ENCODE measurements around the gene FNDC10. TPM values are rescaled to one million over a fixed set of nuclear protein-coding genes. Genes with fewer than 3 reads are reported as not detected.
"Not testable (repeated sequence)": the region's sequence is repeated elsewhere in the genome, so short reads cannot be mapped to it uniquely, and the experiment has no call there.

Gene FNDC10
- total RNA-seq, 1 donor from 2014 or later: 2.9 TPM

DNA sequence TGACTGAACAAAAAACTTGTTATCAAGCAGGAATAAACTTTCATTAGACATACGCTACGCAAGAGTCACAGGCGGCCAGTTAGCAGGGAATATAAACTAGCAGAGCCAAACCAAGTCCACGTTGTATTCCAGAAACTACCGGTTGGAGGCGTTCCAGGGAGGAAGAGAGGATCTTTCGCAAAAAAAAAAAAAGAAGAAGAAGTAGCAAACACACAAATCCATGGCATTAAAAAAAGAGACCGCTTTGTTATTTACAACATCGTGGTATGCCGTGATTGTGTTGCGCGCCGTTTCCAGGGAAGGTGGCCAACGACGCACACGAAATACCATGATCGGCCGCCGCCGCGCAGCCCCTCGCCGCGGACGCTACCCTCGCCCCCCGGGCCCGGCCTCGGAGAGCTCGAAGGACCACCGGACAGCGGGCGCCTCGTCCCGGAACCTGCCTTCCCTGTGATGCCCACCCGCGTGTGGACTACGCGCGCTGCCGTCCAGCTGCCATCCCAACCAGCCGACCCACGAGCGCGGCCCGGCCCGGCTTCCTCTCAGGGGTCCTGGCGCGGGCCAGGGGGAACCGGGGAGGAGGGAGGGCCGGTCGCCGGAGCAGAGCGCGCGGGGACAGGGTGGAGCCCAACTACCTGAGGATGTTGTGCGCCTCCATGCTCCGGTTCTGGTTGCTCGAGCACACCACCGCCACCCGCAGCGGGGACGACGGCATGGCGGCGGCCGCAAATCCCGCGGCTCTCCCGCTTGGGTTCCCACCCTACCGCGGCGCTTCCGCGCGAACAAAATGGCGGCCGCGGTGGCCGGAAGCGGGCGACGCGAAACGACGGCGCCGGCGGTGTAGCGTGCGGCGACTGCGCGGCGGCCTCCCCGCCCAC lies 25.9 kb downstream of the FNDC10 start:
- FAIRE-seq (no peak), DNase-seq (ENCODE audit: low spot score in 2 of 2) (peak; percentile 83 to 94)

DNA sequence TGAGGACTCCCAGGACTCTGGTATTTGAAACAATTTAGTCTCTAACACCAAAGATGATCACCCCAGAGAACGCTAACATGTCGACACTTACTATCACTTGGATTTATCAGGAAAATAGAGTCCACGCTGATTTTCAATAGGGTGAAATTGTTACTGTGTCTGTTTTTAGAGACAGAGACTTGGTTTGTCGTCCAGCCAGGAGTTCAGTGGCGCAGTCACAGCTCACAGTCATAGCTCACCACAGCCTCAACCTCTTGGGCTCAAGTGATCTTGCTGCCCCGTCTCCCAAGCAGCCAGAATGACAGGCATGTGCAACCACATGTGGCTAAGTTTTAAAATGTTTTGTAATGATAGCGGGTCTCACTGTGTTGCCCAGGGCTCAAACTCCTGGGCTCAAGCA lies 30.6 kb downstream of the FNDC10 start:
- DNase-seq (ENCODE audit: low spot score in 2 of 2) (no peak), FAIRE-seq (no peak)

DNA sequence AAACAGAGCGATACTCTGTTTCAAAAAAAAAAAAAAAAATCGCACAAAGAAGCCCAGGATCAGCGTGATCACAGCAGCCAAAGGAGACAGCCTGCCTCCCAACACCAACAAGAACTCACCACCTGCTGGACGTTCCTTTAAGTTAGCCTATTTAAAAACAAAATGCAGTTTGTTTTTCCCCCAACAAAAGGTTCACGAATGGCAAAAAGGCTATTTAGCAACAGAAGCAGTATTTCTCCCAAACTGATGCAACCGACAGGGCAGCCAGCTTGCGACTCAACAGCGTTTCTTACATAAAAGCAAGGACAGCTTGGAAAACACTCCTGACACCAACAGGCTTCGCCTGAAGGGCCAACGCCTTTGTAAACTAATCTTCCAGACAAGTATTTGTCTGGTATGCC lies 32.0 kb downstream of the FNDC10 start:
- DNase-seq (ENCODE audit: low spot score in 2 of 2) (no peak), FAIRE-seq (no peak)

DNA sequence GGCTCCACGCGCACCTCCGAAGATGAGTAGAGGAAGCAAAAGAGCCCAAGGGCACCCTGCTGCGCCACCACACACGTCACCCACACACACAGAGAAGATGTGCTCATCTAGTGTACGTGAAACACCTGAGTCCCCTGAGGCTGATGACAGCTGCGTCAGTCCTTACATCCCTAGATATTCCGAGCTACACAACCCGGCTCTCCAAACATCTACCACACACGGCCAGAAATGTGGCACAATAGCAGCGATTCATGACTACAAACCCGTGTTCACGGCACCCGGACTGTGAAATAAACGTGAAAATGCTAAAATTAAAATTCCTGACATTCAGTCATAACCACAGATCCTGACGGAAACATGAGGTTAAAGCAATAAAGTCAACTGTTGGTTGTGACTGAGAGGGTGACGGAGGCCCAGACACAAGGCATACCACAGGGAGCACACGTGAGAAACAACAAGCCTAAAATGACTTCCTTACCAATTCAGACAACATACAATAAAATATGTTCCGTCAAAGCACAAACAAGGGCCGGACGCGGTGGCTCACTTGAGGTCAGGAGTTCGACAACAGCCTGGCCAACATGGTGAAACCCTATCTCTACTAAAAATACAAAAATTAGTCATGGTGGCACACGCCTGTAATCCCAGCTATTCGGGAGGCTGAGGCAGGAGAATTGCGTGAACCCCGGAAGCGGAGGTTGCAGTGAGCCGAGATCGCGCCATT lies 32.6 kb downstream of the FNDC10 start:
- FAIRE-seq (no peak), DNase-seq (ENCODE audit: low spot score in 2 of 2) (no peak)

DNA sequence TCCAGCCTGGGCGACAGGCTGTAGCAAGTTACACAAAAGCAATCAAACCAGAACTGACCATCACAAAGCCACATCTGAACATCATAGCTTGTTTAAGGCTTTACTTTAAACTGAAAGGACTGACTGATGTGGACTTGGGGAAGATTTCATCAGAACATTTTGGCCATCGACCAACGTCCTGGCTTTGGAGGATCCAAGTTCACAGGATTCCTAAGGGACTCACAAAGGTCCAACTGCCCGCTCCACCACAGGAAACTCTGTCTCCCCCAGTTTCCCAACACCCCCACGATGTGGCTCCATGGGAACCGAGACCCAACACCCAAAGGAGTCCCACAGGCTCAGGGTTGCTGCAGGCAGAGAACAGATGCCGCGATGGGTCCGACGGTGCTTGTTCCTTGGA lies 34.6 kb downstream of the FNDC10 start:
- FAIRE-seq (no peak), DNase-seq (ENCODE audit: low spot score in 2 of 2) (no peak)

DNA sequence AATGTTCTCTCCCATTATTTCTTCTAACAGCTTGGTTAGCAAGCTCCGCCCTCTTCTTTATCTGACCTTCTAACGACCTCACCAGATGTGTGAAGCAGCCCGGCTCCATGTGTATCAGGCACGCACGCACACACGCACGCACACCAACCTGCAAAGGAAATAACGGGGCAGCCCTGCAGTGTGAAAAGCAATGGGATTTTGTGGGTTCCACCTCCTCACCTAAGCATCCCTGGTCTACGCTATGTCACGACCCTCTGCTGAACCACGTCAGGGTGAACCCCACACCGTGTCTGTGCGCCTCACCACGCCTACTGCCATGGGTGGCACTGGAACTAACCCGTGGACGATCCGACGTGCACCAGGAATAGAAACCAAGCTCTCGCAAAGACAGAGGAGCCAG lies 35.7 kb downstream of the FNDC10 start:
- FAIRE-seq (no peak), DNase-seq (ENCODE audit: low spot score in 2 of 2) (no peak)

DNA sequence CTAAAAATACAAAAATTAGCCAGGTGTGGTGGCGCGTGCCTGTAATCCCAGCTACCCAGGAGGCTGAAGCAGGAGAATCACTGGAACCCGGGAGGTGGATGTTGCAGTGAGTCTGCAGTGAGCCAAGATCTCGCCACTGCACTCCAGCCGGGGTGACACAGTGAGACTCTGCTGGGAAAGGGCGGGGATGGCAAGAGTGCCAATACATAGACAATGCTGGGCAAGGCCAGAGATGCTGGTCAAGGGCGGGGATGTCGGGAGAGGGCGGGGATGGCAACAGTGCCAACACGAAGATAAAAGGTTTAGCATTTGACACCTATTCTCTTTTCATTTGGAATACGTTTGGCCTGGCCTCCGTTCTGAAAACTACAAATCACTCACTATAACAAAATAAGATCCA lies 36.2 kb downstream of the FNDC10 start:
- FAIRE-seq (no peak), DNase-seq (ENCODE audit: low spot score in 2 of 2) (no peak)

DNA sequence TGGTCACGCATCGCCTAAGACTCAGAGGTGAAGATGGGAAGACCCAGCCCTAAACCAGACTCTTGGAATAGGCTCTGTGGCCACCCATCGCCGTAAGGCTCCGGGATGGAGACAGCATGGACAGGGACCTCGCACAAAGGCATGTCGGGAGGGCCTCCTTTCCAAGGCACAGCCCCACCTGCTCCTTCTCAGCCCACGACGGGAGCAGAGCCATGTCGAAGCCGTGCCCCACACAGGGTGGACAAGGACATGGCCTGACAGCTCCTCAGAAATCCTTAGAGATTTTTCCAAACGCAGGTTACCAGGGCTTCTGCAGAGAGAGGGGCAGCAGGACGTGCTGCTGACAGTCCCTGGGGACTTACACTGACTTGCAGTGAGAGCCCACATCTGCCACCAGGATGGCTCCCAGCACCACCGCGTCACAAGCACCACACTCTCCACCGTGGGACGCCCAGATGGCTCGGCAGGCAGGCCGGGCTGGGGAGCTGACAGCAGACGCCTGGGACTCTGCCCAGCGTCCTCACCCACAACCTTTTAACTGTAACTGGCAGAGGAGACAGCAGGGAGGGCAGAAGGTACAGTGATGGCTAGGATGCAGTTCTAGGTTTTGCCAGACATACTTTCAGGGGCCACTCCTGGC lies 37.3 kb downstream of the FNDC10 start:
- FAIRE-seq (no peak), DNase-seq (ENCODE audit: low spot score in 2 of 2) (no peak)

DNA sequence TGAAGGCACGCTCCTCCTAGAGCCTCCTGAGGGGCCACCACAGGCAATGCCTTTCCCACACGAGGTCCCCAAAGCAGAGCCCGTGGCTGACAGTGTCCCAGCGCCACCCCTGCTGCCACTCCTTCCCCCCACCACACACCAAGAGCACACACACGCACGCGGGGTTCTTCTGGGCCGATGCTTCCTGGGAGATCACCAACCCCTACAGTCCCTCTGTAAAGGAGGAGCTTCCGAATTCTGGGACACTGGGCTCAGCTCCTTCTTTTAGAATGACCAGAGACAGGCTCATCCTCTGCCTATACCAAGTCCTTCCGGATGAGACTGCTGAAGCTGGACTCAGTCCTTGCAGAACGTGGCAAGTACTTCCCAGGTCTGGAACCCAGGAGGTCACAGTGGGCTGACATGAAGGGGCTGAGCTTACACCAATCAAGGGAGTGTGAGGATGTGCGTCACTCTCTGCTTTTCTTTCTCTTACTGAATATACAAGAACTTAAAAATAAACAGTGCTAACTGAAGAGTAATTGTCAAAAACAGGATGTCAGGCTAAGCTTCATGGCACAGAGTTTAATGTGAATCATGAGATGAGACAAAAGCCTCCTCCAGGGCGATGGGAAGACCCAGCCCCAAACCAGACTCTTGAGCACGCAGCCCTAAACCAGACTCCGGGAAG lies 38.0 kb downstream of the FNDC10 start:
- FAIRE-seq (no peak), DNase-seq (ENCODE audit: low spot score in 2 of 2) (no peak)

DNA sequence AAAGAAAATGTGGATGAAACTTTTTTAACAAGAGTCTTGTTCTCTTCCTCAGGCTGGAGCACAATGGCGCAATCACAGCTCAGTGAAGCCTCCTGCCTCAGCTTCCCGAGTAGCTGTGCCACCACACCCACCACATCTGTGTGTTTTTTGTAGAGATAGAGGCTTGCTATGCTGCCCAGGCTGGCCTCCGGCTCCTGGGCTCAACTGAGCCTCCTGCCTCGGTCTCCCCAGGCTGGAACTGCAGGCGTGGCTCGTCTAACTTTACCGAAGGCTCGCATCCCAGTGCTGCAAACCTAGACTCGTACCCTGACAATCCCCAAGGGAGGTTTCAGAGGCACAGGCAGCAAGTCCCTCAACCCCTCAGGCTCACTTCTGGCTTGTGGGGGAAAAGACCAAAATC lies 39.8 kb downstream of the FNDC10 start:
- FAIRE-seq: no peak
- DNase-seq (ENCODE audit: low spot score in 2 of 2): no peak

DNA sequence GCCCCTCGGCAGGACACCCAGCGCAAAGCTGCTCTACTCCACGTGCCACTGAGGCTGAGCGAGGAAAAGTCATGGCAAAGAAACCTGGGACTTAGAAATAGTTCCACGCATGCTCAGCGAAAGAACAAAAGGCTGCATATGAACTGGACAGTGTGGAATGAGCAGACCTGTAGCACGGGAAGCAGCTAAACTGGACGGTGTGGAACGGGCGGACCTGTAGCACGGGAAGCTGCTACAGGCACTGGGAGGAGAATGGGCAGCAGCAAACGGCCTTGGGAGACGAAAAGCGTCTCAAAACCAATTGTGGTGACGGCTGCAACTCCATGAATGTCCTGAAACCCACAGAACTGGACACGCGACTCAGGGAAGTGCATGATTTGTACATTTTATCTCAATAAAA lies 40.9 kb downstream of the FNDC10 start:
- FAIRE-seq (no peak), DNase-seq (ENCODE audit: low spot score in 2 of 2) (no peak)

DNA sequence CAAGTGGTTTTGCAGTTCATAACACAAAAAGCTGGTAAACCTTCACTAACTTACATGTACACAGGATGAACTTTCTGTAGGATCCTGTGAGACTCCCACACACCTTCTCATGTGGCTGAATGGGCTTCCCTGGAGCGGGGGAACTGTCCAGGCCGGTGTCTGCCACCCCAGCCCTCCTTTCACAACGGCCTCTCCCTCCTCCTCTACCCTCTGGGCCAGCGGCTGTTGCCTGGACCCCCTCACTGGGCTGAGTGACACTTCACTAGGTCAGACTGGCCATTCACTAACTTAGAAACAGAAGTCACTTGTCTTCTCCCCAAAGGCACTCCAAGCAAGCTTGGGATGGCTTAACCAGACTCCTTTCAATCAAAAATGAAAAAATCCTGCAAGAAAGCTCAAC lies 41.3 kb downstream of the FNDC10 start:
- no peak for DNase-seq (ENCODE audit: low spot score in 2 of 2)
- no peak for FAIRE-seq

DNA sequence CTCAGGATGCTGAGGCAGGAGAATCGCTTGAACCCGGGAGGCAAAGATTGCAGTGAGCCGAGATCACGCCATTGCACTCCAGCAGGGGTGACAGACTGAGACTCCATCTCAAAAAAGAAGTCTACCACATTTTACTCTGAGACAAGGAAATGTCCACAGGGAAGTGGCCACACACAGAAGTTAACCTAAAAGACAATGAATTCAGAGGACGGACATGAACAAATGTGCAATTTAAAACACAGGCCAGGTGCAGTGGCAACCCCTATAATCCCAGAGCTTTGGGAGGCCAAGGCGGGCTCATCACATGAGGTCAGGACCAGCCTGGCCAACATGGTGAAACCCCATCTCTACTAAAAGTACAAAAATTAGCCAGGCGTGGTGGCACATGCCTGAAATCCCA lies 42.2 kb downstream of the FNDC10 start:
- not testable (repeated sequence) for FAIRE-seq

DNA sequence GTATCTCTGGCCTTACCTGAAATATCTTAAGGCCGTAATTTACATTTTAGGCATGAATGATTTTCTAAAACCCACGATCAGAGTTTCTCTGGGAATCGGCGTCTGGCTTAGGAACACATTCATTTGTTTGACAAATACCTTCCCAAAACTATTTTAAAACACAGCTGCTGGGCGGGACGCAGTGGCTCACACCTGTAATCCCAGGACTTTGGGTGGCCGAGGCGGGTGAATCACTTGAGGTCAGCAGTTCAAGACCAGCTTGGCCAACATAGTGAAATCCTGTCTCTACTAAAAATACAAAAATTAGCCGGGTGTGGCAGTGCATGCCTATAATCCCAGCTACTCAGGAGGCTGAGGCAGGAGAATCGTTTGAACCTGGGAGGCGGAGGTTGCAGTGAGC lies 43.0 kb downstream of the FNDC10 start:
- not testable (repeated sequence) for FAIRE-seq; DNase-seq (ENCODE audit: low spot score in 2 of 2)

More for the DNA sequence above, 42.2 kb downstream of the FNDC10 start:
- DNase-seq (ENCODE audit: low spot score in 2 of 2): not testable (repeated sequence)

DNA sequence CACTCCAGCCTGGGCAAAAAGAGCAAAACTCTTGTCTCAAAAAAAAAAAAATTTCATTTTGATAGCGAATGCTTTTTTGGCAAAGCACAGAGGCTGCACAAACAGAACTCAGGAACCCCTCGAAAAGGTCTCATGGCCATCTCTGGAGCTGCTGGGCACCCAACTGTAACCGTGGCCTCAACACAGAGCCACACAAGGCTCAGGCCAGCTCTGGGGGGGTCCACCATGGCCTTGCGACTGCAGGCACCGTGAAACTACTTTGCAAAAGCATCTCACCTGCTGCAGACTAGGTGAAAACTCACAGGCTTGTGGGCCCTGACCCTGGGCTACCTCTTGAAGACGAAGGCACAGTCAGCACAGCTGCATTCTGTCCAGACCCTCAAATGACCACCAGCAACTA lies 43.4 kb downstream of the FNDC10 start:
- DNase-seq (ENCODE audit: low spot score in 2 of 2) (no peak), FAIRE-seq (no peak)

DNA sequence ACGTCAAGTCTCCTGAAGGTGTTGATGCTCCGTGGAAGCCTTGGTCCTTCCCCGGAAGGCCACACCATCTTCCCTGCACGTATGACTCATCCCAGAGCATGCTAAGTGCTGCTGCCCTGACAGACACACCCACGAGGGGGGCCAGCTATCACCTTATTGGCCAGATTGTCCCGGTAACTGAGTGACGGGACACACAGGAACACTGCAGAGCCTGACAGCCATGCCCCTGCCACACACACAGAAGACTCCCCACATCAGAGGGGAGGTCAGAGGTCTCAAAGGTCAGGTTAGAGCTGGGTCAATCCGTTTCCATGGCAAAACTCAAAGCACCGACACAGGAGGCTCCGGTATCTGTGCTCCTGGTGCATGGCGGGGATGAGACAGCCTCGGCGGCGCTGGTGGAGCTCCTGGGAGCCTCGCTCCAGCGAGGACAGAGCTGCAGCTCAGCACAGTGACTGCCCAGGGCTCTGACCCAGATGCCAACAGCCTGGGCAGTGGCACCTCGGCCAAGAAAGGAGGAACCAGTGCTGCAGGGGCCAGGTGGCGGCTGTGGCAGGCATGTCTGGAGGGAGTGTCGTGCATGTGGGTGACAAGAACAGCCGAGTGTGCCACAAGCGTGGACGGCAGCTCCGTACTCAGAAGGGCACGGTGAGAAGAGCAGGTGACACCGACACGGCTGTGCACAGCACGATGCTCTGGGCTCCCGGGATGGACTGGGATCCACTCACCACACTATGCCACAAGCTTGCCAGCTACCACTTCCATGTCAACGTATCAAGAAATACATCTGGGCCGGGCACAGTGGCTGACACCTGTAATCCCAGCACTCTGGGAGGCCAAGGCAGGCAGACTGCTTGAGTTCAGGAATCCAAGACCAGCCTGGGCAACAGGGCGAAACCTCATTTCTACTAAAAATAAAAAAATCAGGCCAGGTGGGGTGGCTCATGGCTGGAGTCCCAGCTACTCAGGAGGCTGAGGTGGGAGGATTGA lies 44.7 kb downstream of the FNDC10 start:
- DNase-seq (ENCODE audit: low spot score in 2 of 2): peak in 1 of 2 donors; percentile 56
- FAIRE-seq: no peak

DNA sequence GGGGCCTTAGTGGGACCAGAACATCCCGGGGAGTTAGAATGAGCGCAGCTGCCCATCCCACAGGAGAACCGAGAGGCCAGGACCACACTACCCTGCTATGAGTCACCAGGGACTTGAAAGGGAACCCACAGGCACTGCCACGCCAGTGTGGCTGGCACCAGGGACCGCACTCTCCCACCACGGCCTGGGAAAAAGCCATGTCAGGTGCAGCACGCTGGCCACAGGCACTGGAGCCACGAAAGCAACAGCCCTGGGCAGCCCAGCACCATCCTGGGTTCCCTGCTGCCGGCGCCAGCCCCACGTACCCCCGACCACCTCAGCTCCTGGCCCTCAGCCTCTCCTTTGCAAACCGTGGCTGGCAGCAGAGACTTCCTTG lies 45.4 kb downstream of the FNDC10 start:
- DNase-seq (ENCODE audit: low spot score in 2 of 2) (no peak), FAIRE-seq (no peak)

DNA sequence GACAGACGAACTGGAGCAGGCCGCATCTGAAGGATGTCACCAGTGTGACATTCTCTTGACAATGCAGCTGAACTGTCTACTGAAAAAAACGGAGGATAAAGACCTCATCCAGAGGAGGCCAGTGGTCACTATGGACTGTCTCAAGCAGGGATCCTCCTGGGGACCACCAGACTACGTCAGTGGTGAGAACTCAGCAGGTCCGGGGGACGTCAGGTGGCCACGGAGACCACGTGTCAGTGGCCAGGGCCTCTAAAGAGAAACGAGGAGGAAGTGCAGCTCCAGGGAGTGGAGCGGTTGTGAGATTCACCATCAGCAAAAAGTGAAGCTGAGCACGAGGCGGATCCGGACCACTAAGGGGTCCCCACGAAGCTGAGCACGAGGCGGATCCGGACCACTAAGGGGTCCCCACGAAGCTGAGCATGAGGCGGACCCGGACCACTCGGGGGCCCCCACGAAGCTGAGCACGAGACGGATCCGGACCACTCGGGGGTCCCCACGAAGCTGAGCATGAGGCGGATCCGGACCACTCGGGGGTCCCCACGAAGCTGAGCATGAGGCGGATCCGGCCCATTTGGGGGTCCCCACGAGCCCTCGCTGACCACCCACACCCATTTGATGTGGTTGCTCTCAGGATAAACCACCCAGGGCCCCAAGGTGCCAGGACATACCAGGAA lies 46.0 kb downstream of the FNDC10 start:
- FAIRE-seq: no peak
- no peak for DNase-seq (ENCODE audit: low spot score in 2 of 2)

DNA sequence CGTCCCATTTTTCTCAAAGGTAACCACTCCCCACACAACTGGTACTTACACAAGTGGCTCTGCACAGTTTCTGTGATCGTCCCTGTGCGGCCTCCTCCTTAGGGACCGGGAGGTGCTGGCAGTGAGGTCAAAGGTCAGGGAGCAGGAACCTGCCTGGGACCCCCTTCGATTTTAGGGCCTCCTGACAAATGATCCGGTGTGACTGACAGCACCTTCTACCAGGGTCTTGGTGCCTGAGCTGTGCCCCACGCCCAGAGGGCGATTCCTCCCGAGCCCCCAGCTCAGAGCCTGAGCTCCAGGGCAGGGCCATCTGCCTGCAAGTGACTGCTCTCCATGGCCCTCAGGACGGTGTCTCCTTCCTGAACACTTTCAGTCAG lies 47.7 kb downstream of the FNDC10 start:
- no peak for FAIRE-seq

More for the DNA sequence above, 47.7 kb downstream of the FNDC10 start:
- DNase-seq (ENCODE audit: low spot score in 2 of 2): no peak

All from frontal cortex (tissue), 4 donors.